ENCODE results near the gene HAPLN2. TPM values are rescaled to one million over a fixed set of nuclear protein-coding genes. Genes with fewer than 3 reads are reported as not detected.

HAPLN2 gene
- total and polyA plus RNA-seq, 7 experiments from 2014 or later, result not detected

- ChIA-PET POLR2A (interaction anchor here (0.8 to 7.5 kb wide), 4 partner anchors 7 to 142 kb away, joined by 4 to 58 read pairs (median 7); partner anchors contain the start of genes MEF2D and NAXE), CTCF (interaction anchor here (1.2 to 2.2 kb wide), 2 partner anchors 9 to 18 kb away, joined by 3 to 6 read pairs; no protein-coding TSS in a partner anchor)
- intact Hi-C loops (cut with micrococcal nuclease), result loop anchor here (2.0 kb wide), 3 partner anchors 15 to 143 kb away; no protein-coding TSS in a partner anchor
These were observed 19.4 kb upstream of the HAPLN2 start for GRCh38 chr1:156599811-156600210.

GRCh38 chr1:156600733-156601121 lies 18.5 kb upstream of the HAPLN2 start:
- POLR2A ChIA-PET, result interaction anchor here (0.8 to 7.5 kb wide), 11 partner anchors 8 to 143 kb away, joined by 3 to 58 read pairs (median 4); partner anchors contain the start of genes MEF2D and NAXE
- Mint-ChIP-seq H3K4me1 (peaks cover 24 to 41% (median 36%) of the 10 kb centered on the region in 7 donors), H3K9me3 (no peaks in the 10 kb centered on the region), H3K27me3 (no peaks in the 10 kb centered on the region), H3K27ac (peak overlapping the region; percentile 92 to 99 (median 94)), H3K4me3 (peak overlapping the region; percentile 90 to 100 (median 93)), H3K36me3 (peaks cover 0 to 12% (median 8%) of the 10 kb centered on the region in 5 donors)
- no peaks in the 10 kb centered on the region for H3K9me3 ChIP-seq (ENCODE audit: control insufficient read depth in 2 of 3, low read length in 3 of 3)
- H3K4me3 ChIP-seq (ENCODE audit: low read length), result peak overlapping the region; percentile 68
- DNase-seq, result peak in 1 of 9 donors; percentile 18
- CTCF ChIA-PET, result interaction anchor here (0.8 to 1.2 kb wide), 3 partner anchors 10 to 123 kb away, joined by 3 to 4 read pairs (median 3); no protein-coding TSS in a partner anchor
- H3K36me3 ChIP-seq (ENCODE audit: control insufficient read depth in 2 of 3, insufficient read depth in 3 of 3, low read length in 3 of 3), result peaks cover 0 to 34% (median 3%) of the 10 kb centered on the region in 3 experiments
- H3K27ac ChIP-seq (ENCODE audit: low read depth, low read length), result peak overlapping the region; percentile 86
- no peak for ATAC-seq
- intact Hi-C loops (cut with micrococcal nuclease), result loop anchor here (1.0 to 2.0 kb wide), 9 partner anchors 9 to 262 kb away; partner anchors contain the start of genes NAXE (in 2 of the 2), CCT3 (in 1 of the 2), MEF2D (in 1 of the 2) and TSACC (in 1 of the 2)
- peaks cover 9 to 19% of the 10 kb centered on the region in 2 donors for H3K4me1 ChIP-seq (ENCODE audit: control insufficient read depth in 2 of 2, insufficient read depth in 2 of 2, low read length in 2 of 2)
- H3K27me3 ChIP-seq (ENCODE audit: control insufficient read depth in 2 of 2, insufficient read depth in 2 of 2, low read length in 2 of 2), result no peaks in the 10 kb centered on the region

More at GRCh38 chr1:156599811-156600210, 19.4 kb upstream of the HAPLN2 start:
- peaks cover 9 to 19% of the 10 kb centered on the region in 2 donors for H3K4me1 ChIP-seq (ENCODE audit: control insufficient read depth in 2 of 2, insufficient read depth in 2 of 2, low read length in 2 of 2)
- H3K9me3 ChIP-seq (ENCODE audit: control insufficient read depth in 2 of 3, low read length in 3 of 3), result no peaks in the 10 kb centered on the region
- peaks cover 0 to 43% (median 3%) of the 10 kb centered on the region in 3 experiments for H3K36me3 ChIP-seq (ENCODE audit: control insufficient read depth in 2 of 3, insufficient read depth in 3 of 3, low read length in 3 of 3)
- no peaks in the 10 kb centered on the region for H3K27me3 ChIP-seq (ENCODE audit: control insufficient read depth in 2 of 2, insufficient read depth in 2 of 2, low read length in 2 of 2)
- Mint-ChIP-seq H3K4me1 (peaks cover 29 to 49% (median 42%) of the 10 kb centered on the region in 7 donors), H3K27me3 (no peaks in the 10 kb centered on the region), H3K27ac (peak overlapping the region in 7 of 9 donors; percentile 25 to 99 (median 92)), H3K36me3 (peaks cover 3 to 17% (median 8%) of the 10 kb centered on the region in 5 donors), H3K9me3 (no peaks in the 10 kb centered on the region), H3K4me3 (peak overlapping the region; percentile 4 to 100 (median 92))
- no peak overlapping the region for H3K4me3 ChIP-seq (ENCODE audit: low read length)
- DNase-seq, result peak in 1 of 9 donors; percentile 49
- peak overlapping the region; percentile 31 for H3K27ac ChIP-seq (ENCODE audit: low read depth, low read length)
- peak; percentile 77 for ATAC-seq

DNA sequence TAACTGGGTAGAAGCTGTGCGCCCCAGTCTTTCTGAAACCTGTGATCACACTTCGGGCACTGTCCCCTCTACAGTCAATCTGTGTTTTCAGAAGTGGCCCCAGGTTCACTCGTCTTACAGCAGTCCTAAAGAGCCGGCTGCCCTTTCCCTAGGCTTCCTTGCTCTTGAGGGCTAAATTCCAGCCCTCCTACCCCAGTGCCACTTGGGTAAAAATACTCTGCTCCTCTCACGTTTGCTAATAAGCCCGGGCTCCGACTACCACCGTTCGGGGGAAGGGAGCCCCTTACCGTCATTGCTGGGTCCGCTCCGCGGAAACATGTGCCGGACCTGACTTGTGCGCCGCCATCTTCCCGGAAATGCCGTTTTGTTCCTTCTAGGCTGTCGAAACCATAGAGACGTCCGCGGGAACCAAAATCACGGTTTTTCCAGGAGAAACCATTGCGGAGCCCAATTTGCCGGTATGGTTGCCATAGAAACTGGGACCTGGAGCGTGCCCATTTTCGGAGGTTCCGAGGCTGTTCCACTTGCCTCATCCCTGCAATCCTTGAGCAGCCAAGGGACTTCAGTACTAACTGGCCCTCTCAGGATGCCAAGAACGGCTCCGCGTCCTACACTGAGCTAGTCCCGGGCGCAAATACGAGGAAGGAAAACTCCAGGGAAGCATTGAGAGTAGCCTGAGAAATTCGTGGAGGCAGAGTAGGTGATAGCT lies 17.9 kb upstream of the HAPLN2 start, which contains the start of gene GPATCH4:
Gene GPATCH4, minus strand, starts transcription at position 358 of the 709 bp plus-strand sequence.
- intact Hi-C loops (cut with micrococcal nuclease), result loop anchor here (1.0 to 2.0 kb wide), 9 partner anchors 8 to 263 kb away; partner anchors contain the start of genes NAXE (in 2 of the 2), CCT3 (in 1 of the 2), MEF2D (in 1 of the 2) and TSACC (in 1 of the 2)
- peak; percentile 49 to 79 (median 74) for DNase-seq
- Histone ChIP-seq H3K27ac (ENCODE audit: low read depth, low read length) (peak within 1 kb of the TSS; percentile 86), H3K4me1 (ENCODE audit: control insufficient read depth in 2 of 2, insufficient read depth in 2 of 2, low read length in 2 of 2) (peaks cover 9 to 19% of the 10 kb centered on the region in 2 donors), H3K9me3 (ENCODE audit: control insufficient read depth in 2 of 3, low read length in 3 of 3) (no peaks in the 10 kb centered on the region), H3K27me3 (ENCODE audit: control insufficient read depth in 2 of 2, insufficient read depth in 2 of 2, low read length in 2 of 2) (no peaks in the 10 kb centered on the region), H3K36me3 (ENCODE audit: control insufficient read depth in 2 of 3, insufficient read depth in 3 of 3, low read length in 3 of 3) (peaks cover 0 to 29% (median 3%) of the 10 kb centered on the region in 3 experiments), H3K4me3 (ENCODE audit: low read length) (peak within 1 kb of the TSS; percentile 68)
- Mint-ChIP-seq H3K4me3 (peak within 1 kb of the TSS; percentile 90 to 100 (median 93)), H3K36me3 (peaks cover 0 to 12% (median 8%) of the 10 kb centered on the region in 5 donors), H3K27ac (peak within 1 kb of the TSS; percentile 92 to 99 (median 94)), H3K27me3 (no peaks in the 10 kb centered on the region), H3K9me3 (no peaks in the 10 kb centered on the region), H3K4me1 (peaks cover 24 to 41% (median 36%) of the 10 kb centered on the region in 7 donors)
- ATAC-seq, result peak; percentile 88
- POLR2A ChIA-PET, result interaction anchor here (0.8 to 7.5 kb wide), 11 partner anchors 9 to 144 kb away, joined by 3 to 58 read pairs (median 4); partner anchors contain the start of genes MEF2D, MRPL24 and NAXE
- CTCF ChIA-PET, result interaction anchor here (0.6 to 1.2 kb wide), 5 partner anchors 16 to 218 kb away, joined by 3 to 6 read pairs (median 4); no protein-coding TSS in a partner anchor

- Histone ChIP-seq H3K4me1 (ENCODE audit: control insufficient read depth in 2 of 2, insufficient read depth in 2 of 2, low read length in 2 of 2) (peaks cover 9 to 19% of the 10 kb centered on the region in 2 donors), H3K9me3 (ENCODE audit: control insufficient read depth in 2 of 3, low read length in 3 of 3) (no peaks in the 10 kb centered on the region), H3K4me3 (ENCODE audit: low read length) (peak overlapping the region; percentile 68), H3K27me3 (ENCODE audit: control insufficient read depth in 2 of 2, insufficient read depth in 2 of 2, low read length in 2 of 2) (no peaks in the 10 kb centered on the region), H3K36me3 (ENCODE audit: control insufficient read depth in 2 of 3, insufficient read depth in 3 of 3, low read length in 3 of 3) (peaks cover 0 to 22% (median 0%) of the 10 kb centered on the region in 3 experiments), H3K27ac (ENCODE audit: low read depth, low read length) (peak overlapping the region; percentile 86)
- Mint-ChIP-seq H3K4me1 (peaks cover 24 to 41% (median 36%) of the 10 kb centered on the region in 7 donors), H3K27me3 (peaks cover 0 to 3% (median 0%) of the 10 kb centered on the region in 5 donors), H3K4me3 (peak overlapping the region; percentile 90 to 100 (median 93)), H3K27ac (peak overlapping the region; percentile 92 to 99 (median 94)), H3K9me3 (no peaks in the 10 kb centered on the region), H3K36me3 (peaks cover 0 to 11% (median 5%) of the 10 kb centered on the region in 5 donors)
- no peak for DNase-seq
- ChIA-PET POLR2A (interaction anchor here (1.0 to 7.5 kb wide), 6 partner anchors 9 to 144 kb away, joined by 3 to 58 read pairs (median 6); partner anchors contain the start of genes MRPL24 and NAXE), CTCF (interaction anchor here (0.6 to 0.8 kb wide), 5 partner anchors 15 to 1858 kb away, joined by 3 to 6 read pairs (median 4); no protein-coding TSS in a partner anchor)
- ATAC-seq, result no peak
- intact Hi-C loops (cut with micrococcal nuclease), result loop anchor here (1.0 to 2.0 kb wide), 9 partner anchors 7 to 264 kb away; partner anchors contain the start of genes NAXE (in 2 of the 2), CCT3 (in 1 of the 2), MEF2D (in 1 of the 2) and TSACC (in 1 of the 2)
These were observed 17.3 kb upstream of the HAPLN2 start for GRCh38 chr1:156601892-156602291.

GRCh38 chr1:156602557-156602993 lies 16.6 kb upstream of the HAPLN2 start:
- peaks cover 0 to 3% (median 0%) of the 10 kb centered on the region in 5 donors for H3K27me3 Mint-ChIP-seq
- Histone ChIP-seq H3K27ac (ENCODE audit: low read depth, low read length) (no peak overlapping the region), H3K36me3 (ENCODE audit: control insufficient read depth in 2 of 3, insufficient read depth in 3 of 3, low read length in 3 of 3) (peaks cover 0 to 16% (median 0%) of the 10 kb centered on the region in 3 experiments), H3K27me3 (ENCODE audit: control insufficient read depth in 2 of 2, insufficient read depth in 2 of 2, low read length in 2 of 2) (no peaks in the 10 kb centered on the region), H3K4me3 (ENCODE audit: low read length) (no peak overlapping the region), H3K9me3 (ENCODE audit: control insufficient read depth in 2 of 3, low read length in 3 of 3) (no peaks in the 10 kb centered on the region), H3K4me1 (ENCODE audit: control insufficient read depth in 2 of 2, insufficient read depth in 2 of 2, low read length in 2 of 2) (peaks cover 9 to 19% of the 10 kb centered on the region in 2 donors)
- no peaks in the 10 kb centered on the region for H3K9me3 Mint-ChIP-seq
- peak overlapping the region; percentile 31 to 93 (median 75) for H3K4me3 Mint-ChIP-seq
- ATAC-seq (no peak), DNase-seq (no peak)
- peaks cover 0 to 6% (median 3%) of the 10 kb centered on the region in 5 donors for H3K36me3 Mint-ChIP-seq
- H3K4me1 Mint-ChIP-seq, result peaks cover 23 to 41% (median 36%) of the 10 kb centered on the region in 7 donors
- intact Hi-C loops (cut with micrococcal nuclease), result no loop called here
- CTCF ChIA-PET, result interaction anchor here (0.6 to 1.1 kb wide), 4 partner anchors 21 to 1859 kb away, joined by 3 to 4 read pairs (median 3); no protein-coding TSS in a partner anchor
- POLR2A ChIA-PET, result interaction anchor here (0.7 to 7.5 kb wide), 3 partner anchors 10 to 217 kb away, joined by 3 to 58 read pairs (median 8); partner anchors contain the start of genes MEF2D and NAXE
- H3K27ac Mint-ChIP-seq, result peak overlapping the region in 5 of 9 donors; percentile 30 to 93 (median 81)
